Measurements from ENCODE around the gene KIF12. TPM values are rescaled to one million over a fixed set of nuclear protein-coding genes. Genes with fewer than 3 reads are reported as not detected.

KIF12 gene
- total and polyA plus RNA-seq, 12 donors = 0.10 to 0.56 (median 0.30) TPM; not detected in 6

GRCh38 chr9:114060711-114061110, 38.4 kb downstream of the KIF12 start:
- no peaks in the 10 kb centered on the region for H3K27me3 ChIP-seq
- no peak for DNase-seq
- H3K4me1 ChIP-seq (replicated peaks in 1 of 2) = peaks cover 0 to 14% of the 10 kb centered on the region in 2 donors
- no peak for TF ChIP-seq POLR2A (IDR thresholded peaks at IDR 0.05)
- TF ChIP-seq, protein P1, sequence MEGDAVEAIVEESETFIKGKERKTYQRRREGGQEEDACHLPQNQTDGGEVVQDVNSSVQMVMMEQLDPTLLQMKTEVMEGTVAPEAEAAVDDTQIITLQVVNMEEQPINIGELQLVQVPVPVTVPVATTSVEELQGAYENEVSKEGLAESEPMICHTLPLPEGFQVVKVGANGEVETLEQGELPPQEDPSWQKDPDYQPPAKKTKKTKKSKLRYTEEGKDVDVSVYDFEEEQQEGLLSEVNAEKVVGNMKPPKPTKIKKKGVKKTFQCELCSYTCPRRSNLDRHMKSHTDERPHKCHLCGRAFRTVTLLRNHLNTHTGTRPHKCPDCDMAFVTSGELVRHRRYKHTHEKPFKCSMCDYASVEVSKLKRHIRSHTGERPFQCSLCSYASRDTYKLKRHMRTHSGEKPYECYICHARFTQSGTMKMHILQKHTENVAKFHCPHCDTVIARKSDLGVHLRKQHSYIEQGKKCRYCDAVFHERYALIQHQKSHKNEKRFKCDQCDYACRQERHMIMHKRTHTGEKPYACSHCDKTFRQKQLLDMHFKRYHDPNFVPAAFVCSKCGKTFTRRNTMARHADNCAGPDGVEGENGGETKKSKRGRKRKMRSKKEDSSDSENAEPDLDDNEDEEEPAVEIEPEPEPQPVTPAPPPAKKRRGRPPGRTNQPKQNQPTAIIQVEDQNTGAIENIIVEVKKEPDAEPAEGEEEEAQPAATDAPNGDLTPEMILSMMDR (IDR thresholded peaks at IDR 0.05) = no peak
- H3K4me3 ChIP-seq = no peak overlapping the region
- H3K36me3 ChIP-seq (replicated peaks in 1 of 2) = no peaks in the 10 kb centered on the region
- no peaks in the 10 kb centered on the region for H3K9me3 ChIP-seq (replicated peaks in 1 of 3)
- no peak overlapping the region for H3K27ac ChIP-seq
- intact Hi-C loops (cut with DNase I) = no loop called here
- WGBS, 4 donors = 75 to 80% (median 79%) methylated on average over 9 of the region's 9 CpGs

DNA sequence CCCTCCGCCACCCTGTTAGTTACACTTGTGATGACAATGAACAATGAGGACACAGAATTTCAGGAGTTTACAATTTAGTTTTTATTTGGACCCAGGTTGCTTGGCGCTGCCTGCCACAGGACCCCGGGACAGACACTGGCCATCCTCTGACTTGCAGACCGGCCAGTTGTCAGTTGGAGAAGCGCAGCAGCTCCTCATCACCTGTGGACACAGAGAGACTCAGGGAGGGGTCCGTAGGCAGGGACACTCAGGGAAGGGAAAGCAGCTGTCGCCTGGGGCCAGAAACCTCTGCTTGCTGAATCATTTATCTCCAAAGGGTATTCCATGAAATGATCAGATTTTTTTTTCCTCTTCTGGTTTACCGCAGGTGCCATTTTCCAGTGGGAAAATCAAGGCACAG, 39.0 kb downstream of the KIF12 start:
- Histone ChIP-seq H3K36me3 (replicated peaks in 1 of 2) (no peaks in the 10 kb centered on the region), H3K9me3 (replicated peaks in 1 of 3) (no peaks in the 10 kb centered on the region), H3K4me3 (no peak overlapping the region), H3K4me1 (replicated peaks in 1 of 2) (peaks cover 0 to 14% of the 10 kb centered on the region in 2 donors), H3K27me3 (no peaks in the 10 kb centered on the region), H3K27ac (peak overlapping the region in 1 of 5 donors; percentile 47)
- DNase-seq = no peak
- TF ChIP-seq POLR2A (IDR thresholded peaks at IDR 0.05) = no peak
- TF ChIP-seq, protein P1 (IDR thresholded peaks at IDR 0.05) = no peak
- WGBS, 4 donors = 82 to 93% (median 87%) methylated on average over 8 of the region's 8 CpGs
- intact Hi-C loops (cut with DNase I) = no loop called here

DNA sequence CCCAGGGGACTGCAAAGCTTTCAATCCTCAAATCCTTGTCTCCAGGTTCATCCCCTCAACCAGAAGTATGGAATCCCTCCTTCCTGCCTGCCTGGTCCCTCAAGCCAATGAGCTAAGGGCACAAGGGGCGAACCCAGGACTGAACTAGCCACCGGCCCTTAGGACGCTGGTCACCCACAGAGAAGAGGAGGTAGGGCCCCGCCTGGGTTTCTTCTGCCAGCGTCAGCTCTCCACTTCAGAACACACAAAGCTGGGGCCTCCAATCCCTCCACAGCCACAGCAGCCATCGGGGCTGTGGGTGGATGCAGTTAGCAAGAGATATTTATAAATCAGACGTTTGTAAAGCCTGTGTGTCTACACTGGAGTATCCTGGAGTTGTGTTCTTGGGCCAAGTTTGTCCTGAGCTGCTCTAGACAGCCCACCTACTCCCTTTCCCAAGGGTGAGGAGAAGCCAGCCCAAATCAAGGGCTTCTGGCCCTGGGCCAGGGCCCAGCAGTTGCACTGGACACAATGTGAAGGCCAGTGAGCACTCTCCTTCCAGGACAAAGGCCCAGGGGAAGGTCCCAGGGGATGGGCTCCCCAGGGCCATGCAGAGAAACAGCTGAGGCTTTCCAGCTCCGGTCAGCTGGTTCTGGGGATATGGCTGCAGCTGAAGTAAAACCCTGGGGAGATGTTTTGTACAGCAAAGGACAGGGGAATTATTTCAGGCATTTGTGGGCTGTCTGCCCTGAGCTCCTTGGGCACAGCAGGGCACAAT, 39.9 kb downstream of the KIF12 start:
- Histone ChIP-seq H3K4me3 (no peak overlapping the region), H3K27me3 (no peaks in the 10 kb centered on the region), H3K36me3 (replicated peaks in 1 of 2) (no peaks in the 10 kb centered on the region), H3K27ac (peak overlapping the region in 2 of 5 donors; percentile 35 to 47), H3K9me3 (replicated peaks in 1 of 3) (no peaks in the 10 kb centered on the region), H3K4me1 (replicated peaks in 1 of 2) (peaks cover 0 to 14% of the 10 kb centered on the region in 2 donors)
- WGBS, 4 donors = 57 to 75% (median 66%) methylated on average over 5 to 8 of the region's 8 CpGs
- intact Hi-C loops (cut with DNase I) = no loop called here
- peak in 5 of 7 donors; percentile 29 to 66 (median 45) for DNase-seq
- TF ChIP-seq, protein P1 (IDR thresholded peaks at IDR 0.05) = no peak
- TF ChIP-seq POLR2A (IDR thresholded peaks at IDR 0.05) = no peak

DNA sequence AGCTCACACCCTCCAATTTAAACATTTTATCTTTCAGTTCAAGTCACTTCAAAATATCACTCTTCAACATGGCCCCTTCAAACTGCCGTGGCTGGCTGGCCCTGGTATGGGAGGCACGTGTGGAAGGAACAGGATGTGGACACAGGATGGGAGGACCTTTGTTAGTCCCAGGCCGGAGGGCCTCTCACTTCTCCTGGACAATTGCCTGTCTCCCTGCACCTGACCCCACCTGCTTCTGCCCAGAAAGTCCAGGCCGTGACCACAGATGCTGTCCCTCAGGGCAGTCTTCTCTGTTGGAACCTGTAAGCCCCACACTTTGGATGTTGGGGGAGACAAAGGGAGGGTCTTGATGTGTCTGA, 40.4 kb downstream of the KIF12 start:
- H3K9me3 ChIP-seq (replicated peaks in 1 of 3) = no peaks in the 10 kb centered on the region
- intact Hi-C loops (cut with DNase I) = no loop called here
- peak in 1 of 7 donors; percentile 5 for DNase-seq
- 81 to 92% (median 85%) methylated on average over 3 to 4 of the region's 4 CpGs for WGBS, 4 donors
- no peak overlapping the region for H3K4me3 ChIP-seq
- peaks cover 0 to 14% of the 10 kb centered on the region in 2 donors for H3K4me1 ChIP-seq (replicated peaks in 1 of 2)
- H3K27me3 ChIP-seq = no peaks in the 10 kb centered on the region
- TF ChIP-seq, protein P1 (IDR thresholded peaks at IDR 0.05) = no peak
- TF ChIP-seq POLR2A (IDR thresholded peaks at IDR 0.05) = no peak
- H3K27ac ChIP-seq = peak overlapping the region in 2 of 5 donors; percentile 35 to 47
- no peaks in the 10 kb centered on the region for H3K36me3 ChIP-seq (replicated peaks in 1 of 2)
